B cell (primary cell): ENCODE measurements around the gene PYGO2. TPM values are rescaled to one million over a fixed set of nuclear protein-coding genes. Genes with fewer than 3 reads are reported as not detected.
A peak's percentile ranks its signal among the peaks of the same experiment; 100 is the strongest.

Experiments
- ATAC-seq: fragments of 200-7000 bp; cut with Tn5 transposase; one replicate; pipeline ENCODE4 v1.10.0; 2021; ENCODE audit warnings: low read depth, mild to moderate bottlenecking, moderate number of reproducible peaks, moderate library complexity
- CTCF ChIA-PET: fragments of 350-600 bp; sonication (Branson Sonifier 250); formaldehyde crosslinking; loops from one replicate; lab custom pipeline; 2021; ENCODE audit warnings: antibody characterized with exemption, inconsistent platforms; lab: Charles Lee
- POLR2A ChIA-PET: fragments of 350-600 bp; sonication (Branson Sonifier 250); formaldehyde crosslinking; loops from one replicate; lab custom pipeline; 2021; ENCODE audit warnings: antibody characterized with exemption; lab: Charles Lee
- DNase-seq: peaks from one replicate; pipeline ENCODE4 v3.0.0; 2013
- H2AFZ ChIP-seq: 2 replicates; pipeline ENCODE4 v1.6.1; 2012; ENCODE audit warnings: mild to moderate bottlenecking, low read depth, low read length; ENCODE audit not compliant: insufficient read depth, poor library complexity, severe bottlenecking
- H3K27ac ChIP-seq, 2 donors: 1 replicate in 1 of 2; 2 replicates in 1 of 2; pipeline ENCODE4 v1.5.1; 2012 to 2013; ENCODE audit warnings: low read length in 2 of 2, mild to moderate bottlenecking in 2 of 2, moderate library complexity in 1 of 2
- H3K27me3 ChIP-seq, 4 experiments: fragments of 200-600 bp in 1 of 4; sonication (generic) in 1 of 4; replicated peaks in 1 of 4; 1 replicate in 2 of 4; 2 replicates in 2 of 4; pipeline versions ENCODE4 v1.6.1 to v1.7.0; 2013 to 2016; ENCODE audit warnings: low read length in 3 of 4, mild to moderate bottlenecking in 2 of 4, mixed read lengths in 1 of 4, moderate library complexity in 1 of 4; ENCODE audit not compliant: insufficient read depth in 4 of 4, control insufficient read depth in 3 of 4; ENCODE audit errors: control extremely low read depth in 1 of 4
- H3K36me3 ChIP-seq, 2 experiments: replicated peaks in 1 of 2; 1 replicate in 1 of 2; 2 replicates in 1 of 2; pipeline versions ENCODE4 v1.6.1 to v1.7.1; 2013; ENCODE audit warnings: low read length in 1 of 2; ENCODE audit not compliant: insufficient read depth in 2 of 2, control insufficient read depth in 1 of 2; ENCODE audit errors: control extremely low read depth in 1 of 2, extremely low read depth in 1 of 2
- H3K4me1 ChIP-seq, 2 donors: fragments of 200-600 bp in 1 of 2; sonication (generic) in 1 of 2; 1 replicate in 1 of 2; 2 replicates in 1 of 2; pipeline versions ENCODE4 v1.5.1 to v1.6.1; 2013 to 2017; ENCODE audit warnings: low read length in 2 of 2; ENCODE audit not compliant: control insufficient read depth in 2 of 2, insufficient read depth in 2 of 2
- H3K4me2 ChIP-seq: replicated peaks from 2 replicates; pipeline ENCODE3; 2012; ENCODE audit warnings: mild to moderate bottlenecking, low read depth, low read length; ENCODE audit not compliant: poor library complexity, severe bottlenecking
- H3K4me3 ChIP-seq, 5 experiments: fragments of 200-600 bp in 1 of 5; sonication (generic) in 1 of 5; 1 replicate in 3 of 5; 2 replicates in 2 of 5; pipeline versions ENCODE4 v1.5.1 to v1.7.0; 2011 to 2016; ENCODE audit warnings: low read length in 4 of 5, mild to moderate bottlenecking in 4 of 5, low read depth in 2 of 5, control low read depth in 1 of 5, moderate library complexity in 1 of 5; ENCODE audit not compliant: insufficient read depth in 1 of 5; ENCODE audit errors: control extremely low read depth in 1 of 5, extremely low read depth in 1 of 5
- H3K79me2 ChIP-seq: fragments of 200-600 bp; sonication (generic); one replicate; pipeline ENCODE4 v1.6.0; 2016; ENCODE audit warnings: low read length; ENCODE audit not compliant: control insufficient read depth, insufficient read depth
- H3K9ac ChIP-seq: fragments of 200-600 bp; sonication (generic); 2 replicates; pipeline ENCODE4 v1.6.1; 2017; ENCODE audit warnings: mild to moderate bottlenecking, low read length, moderate library complexity
- H3K9me3 ChIP-seq, 3 donors: one replicate each; pipeline versions ENCODE4 v1.6.1 to v1.7.1; 2013; ENCODE audit warnings: low read length in 2 of 3; ENCODE audit not compliant: control insufficient read depth in 2 of 3, insufficient read depth in 1 of 3; ENCODE audit errors: control extremely low read depth in 1 of 3
- H4K20me1 ChIP-seq: 2 replicates; pipeline ENCODE4 v1.6.0; 2012; ENCODE audit warnings: mild to moderate bottlenecking, low read length; ENCODE audit not compliant: insufficient read depth, control insufficient read depth, poor library complexity, severe bottlenecking
- H3K27ac Mint-ChIP-seq: one replicate; pipeline ENCODE4 v1.8.0; 2021; ENCODE audit warnings: mixed read lengths
- H3K27me3 Mint-ChIP-seq: one replicate; pipeline ENCODE4 v1.8.0; 2021; ENCODE audit warnings: mixed read lengths
- H3K4me1 Mint-ChIP-seq: one replicate; pipeline ENCODE4 v1.8.0; 2021; ENCODE audit warnings: mixed read lengths
- H3K4me3 Mint-ChIP-seq: one replicate; pipeline ENCODE4 v1.8.0; 2021; ENCODE audit warnings: mixed read lengths
- H3K9me3 Mint-ChIP-seq: one replicate; pipeline ENCODE4 v1.8.0; 2022; ENCODE audit warnings: mixed read lengths; ENCODE audit not compliant: insufficient read depth
- CTCF ChIP-seq: fragments of 200-600 bp; IDR thresholded peaks from one replicate; pipeline ENCODE4 v1.8.0; 2022; ENCODE audit warnings: antibody characterized with exemption, mild to moderate bottlenecking
- EZH2 ChIP-seq: IDR thresholded peaks from 2 replicates; pipeline ENCODE4 v1.6.1; 2012; ENCODE audit warnings: borderline replicate concordance, low read depth, mild to moderate bottlenecking, moderate library complexity, low read length; ENCODE audit not compliant: insufficient read depth, poor library complexity, severe bottlenecking
- WGBS: methylation state at CpG from one replicate; pipeline ENCODE4 v1.1.5; 2013; ENCODE audit warnings: missing lambda C conversion rate; ENCODE audit not compliant: insufficient coverage; 5-methylcytosine and 5-hydroxymethylcytosine counted together
- intact Hi-C: fragments of 100-400 bp; cut with micrococcal nuclease; formaldehyde crosslinking; loops from one replicate; pipeline ENCODE4 v1.10.0; 2022
- polyA plus RNA-seq: library from polyadenylated mRNA; depleted of rRNA; stranded (reverse); fragments of >200 nt; gene quantifications from 2 replicates; pipeline ENCODE4 v1.2.3, GENCODE V29; 2012
- total RNA-seq, 2 donors: library from RNA; stranded (reverse); fragments of 120-200 nt in 1 of 2; gene quantifications; 1 replicate in 1 of 2; 2 replicates in 1 of 2; pipeline versions ENCODE4 v1.2.3 to v1.2.4, GENCODE V29; 2013 to 2022

PYGO2 gene
- total and polyA plus RNA-seq, 2 donors (not counting 1 experiment from before 2014, with no cell fraction given) = 22.2 to 52.7 TPM

- ATAC-seq = peak; percentile 68
Observed at GRCh38 chr1:154955718-154956543, 5.7 kb downstream of the PYGO2 start, which contains the start of gene PBXIP1. PBXIP1 (minus strand) TSS chr1:154956099; CDS start chr1:154953721, 2,378 bp downstream.

More at GRCh38 chr1:154955718-154956543, 5.7 kb downstream of the PYGO2 start, which contains the start of gene PBXIP1:
- Mint-ChIP-seq H3K4me1 (peaks cover 72% of the 10 kb centered on the region), H3K27ac (peak within 1 kb of the TSS; percentile 96), H3K27me3 (no peaks in the 10 kb centered on the region), H3K4me3 (peak within 1 kb of the TSS; percentile 92), H3K9me3 (no peaks in the 10 kb centered on the region)
- TF ChIP-seq EZH2 (no peak), CTCF (peak; percentile 39)
- peaks cover 0 to 34% of the 10 kb centered on the region in 2 experiments for H3K36me3 ChIP-seq
- H3K27ac ChIP-seq = peak within 1 kb of the TSS; percentile 99
- peaks cover 70% of the 10 kb centered on the region for H4K20me1 ChIP-seq
- POLR2A ChIA-PET = interaction anchor here (0.8 to 3.4 kb wide), 9 partner anchors 10 to 62 kb away, joined by 3 to 26 read pairs (median 4); partner anchors contain the start of genes CKS1B, PMVK and SHC1
- H3K79me2 ChIP-seq = peaks cover 94% of the 10 kb centered on the region
- H3K4me1 ChIP-seq = peaks cover 59 to 68% of the 10 kb centered on the region in 2 donors
- H3K4me2 ChIP-seq = peak within 1 kb of the TSS; percentile 85
- H3K27me3 ChIP-seq = no peaks in the 10 kb centered on the region
- intact Hi-C loops = loop anchor here (1.0 to 5.0 kb wide), 7 partner anchors 12 to 349 kb away; partner anchors contain the start of genes ADAR, CKS1B and EFNA4
- peak within 1 kb of the TSS; percentile 71 to 97 (median 83) for H3K4me3 ChIP-seq
- peak within 1 kb of the TSS; percentile 63 for H2AFZ ChIP-seq
- no peaks in the 10 kb centered on the region for H3K9me3 ChIP-seq
- 0% methylated on average over 15 of the region's 18 CpGs for WGBS
- H3K9ac ChIP-seq = peak within 1 kb of the TSS; percentile 97
- CTCF ChIA-PET = interaction anchor here (0.7 to 6.1 kb wide), 20 partner anchors 11 to 396 kb away, joined by 3 to 46 read pairs (median 8); partner anchors contain the start of genes ADAM15, EFNA4, FLAD1 and PMVK
- peak; percentile 94 for DNase-seq
